Fibroblast of pulmonary artery (primary cell): Measurements from ENCODE around the gene DNAJC3.
"Not testable (repeated sequence)": the region's sequence is repeated elsewhere in the genome, so short reads cannot be mapped to it uniquely, and the experiment has no call there.

Source experiments
- DNase-seq: peaks from one replicate; pipeline ENCODE4 v3.0.0-alpha.2; 2010; ENCODE audit warnings: low read depth
- H3K4me3 ChIP-seq: replicated peaks from 2 replicates; pipeline ENCODE4 v1.5.1; 2011; ENCODE audit warnings: low read depth, mild to moderate bottlenecking, control low read depth, low read length, moderate library complexity
- TF ChIP-seq, protein P1 (sequence below): IDR thresholded peaks from 2 replicates; pipeline ENCODE4 v1.5.1; 2011; ENCODE audit warnings: mild to moderate bottlenecking, control low read depth, low read length, inconsistent platforms; ENCODE audit errors: missing control alignments

The DNAJC3 gene

DNA sequence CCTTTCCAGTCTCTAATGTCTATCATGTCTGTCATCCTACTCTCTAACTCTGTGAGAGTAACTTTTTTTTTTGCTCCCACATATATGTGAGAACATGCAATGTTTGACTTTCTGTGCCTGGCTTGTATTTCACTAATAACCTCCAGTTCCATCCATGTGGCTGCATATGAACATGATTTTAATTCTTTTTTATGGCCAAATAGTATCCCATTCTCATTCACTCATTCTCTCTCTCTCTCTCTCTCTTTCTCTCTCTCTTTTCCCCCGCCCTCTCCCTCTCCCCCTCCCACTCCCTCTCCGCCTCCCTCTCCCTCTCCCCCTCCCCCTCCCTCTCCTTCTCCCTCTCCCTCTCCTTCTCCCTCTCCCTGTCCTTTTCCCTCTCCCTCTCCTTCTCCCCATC is 52.0 kb downstream of the DNAJC3 start:
- H3K4me3 ChIP-seq = no peak overlapping the region
- TF ChIP-seq, protein P1, sequence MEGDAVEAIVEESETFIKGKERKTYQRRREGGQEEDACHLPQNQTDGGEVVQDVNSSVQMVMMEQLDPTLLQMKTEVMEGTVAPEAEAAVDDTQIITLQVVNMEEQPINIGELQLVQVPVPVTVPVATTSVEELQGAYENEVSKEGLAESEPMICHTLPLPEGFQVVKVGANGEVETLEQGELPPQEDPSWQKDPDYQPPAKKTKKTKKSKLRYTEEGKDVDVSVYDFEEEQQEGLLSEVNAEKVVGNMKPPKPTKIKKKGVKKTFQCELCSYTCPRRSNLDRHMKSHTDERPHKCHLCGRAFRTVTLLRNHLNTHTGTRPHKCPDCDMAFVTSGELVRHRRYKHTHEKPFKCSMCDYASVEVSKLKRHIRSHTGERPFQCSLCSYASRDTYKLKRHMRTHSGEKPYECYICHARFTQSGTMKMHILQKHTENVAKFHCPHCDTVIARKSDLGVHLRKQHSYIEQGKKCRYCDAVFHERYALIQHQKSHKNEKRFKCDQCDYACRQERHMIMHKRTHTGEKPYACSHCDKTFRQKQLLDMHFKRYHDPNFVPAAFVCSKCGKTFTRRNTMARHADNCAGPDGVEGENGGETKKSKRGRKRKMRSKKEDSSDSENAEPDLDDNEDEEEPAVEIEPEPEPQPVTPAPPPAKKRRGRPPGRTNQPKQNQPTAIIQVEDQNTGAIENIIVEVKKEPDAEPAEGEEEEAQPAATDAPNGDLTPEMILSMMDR = no peak
- DNase-seq = no peak

DNA sequence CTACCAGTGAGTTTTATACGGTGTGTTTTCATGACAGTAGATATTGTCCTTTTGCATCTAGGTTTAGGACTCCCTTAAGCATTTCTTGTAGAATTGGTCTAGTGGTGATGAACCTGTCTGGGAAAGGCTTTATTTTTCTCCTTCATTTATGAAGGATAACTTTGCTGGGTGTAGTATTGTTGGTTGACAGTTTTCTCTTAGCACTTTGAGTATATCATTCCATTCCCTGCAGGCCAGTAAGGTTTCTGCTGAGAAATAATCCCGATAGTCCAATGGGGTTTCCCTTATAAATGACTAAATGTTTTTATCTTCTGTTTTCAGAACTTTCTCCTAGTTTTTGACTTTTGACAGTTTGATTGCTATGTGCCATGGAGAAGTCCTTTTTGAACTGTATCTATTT is 57.2 kb downstream of the DNAJC3 start:
- no peak overlapping the region for H3K4me3 ChIP-seq
- TF ChIP-seq, protein P1 = no peak
- DNase-seq = no peak

- not testable (repeated sequence) for DNase-seq, H3K4me3 ChIP-seq
These were observed 63.4 kb downstream of the DNAJC3 start for GRCh38 chr13:95740071-95740978.

GRCh38 chr13:95740979-95741320 is 64.0 kb downstream of the DNAJC3 start:
- no peak for DNase-seq
- no peak overlapping the region for H3K4me3 ChIP-seq
- TF ChIP-seq, protein P1 = no peak

DNA sequence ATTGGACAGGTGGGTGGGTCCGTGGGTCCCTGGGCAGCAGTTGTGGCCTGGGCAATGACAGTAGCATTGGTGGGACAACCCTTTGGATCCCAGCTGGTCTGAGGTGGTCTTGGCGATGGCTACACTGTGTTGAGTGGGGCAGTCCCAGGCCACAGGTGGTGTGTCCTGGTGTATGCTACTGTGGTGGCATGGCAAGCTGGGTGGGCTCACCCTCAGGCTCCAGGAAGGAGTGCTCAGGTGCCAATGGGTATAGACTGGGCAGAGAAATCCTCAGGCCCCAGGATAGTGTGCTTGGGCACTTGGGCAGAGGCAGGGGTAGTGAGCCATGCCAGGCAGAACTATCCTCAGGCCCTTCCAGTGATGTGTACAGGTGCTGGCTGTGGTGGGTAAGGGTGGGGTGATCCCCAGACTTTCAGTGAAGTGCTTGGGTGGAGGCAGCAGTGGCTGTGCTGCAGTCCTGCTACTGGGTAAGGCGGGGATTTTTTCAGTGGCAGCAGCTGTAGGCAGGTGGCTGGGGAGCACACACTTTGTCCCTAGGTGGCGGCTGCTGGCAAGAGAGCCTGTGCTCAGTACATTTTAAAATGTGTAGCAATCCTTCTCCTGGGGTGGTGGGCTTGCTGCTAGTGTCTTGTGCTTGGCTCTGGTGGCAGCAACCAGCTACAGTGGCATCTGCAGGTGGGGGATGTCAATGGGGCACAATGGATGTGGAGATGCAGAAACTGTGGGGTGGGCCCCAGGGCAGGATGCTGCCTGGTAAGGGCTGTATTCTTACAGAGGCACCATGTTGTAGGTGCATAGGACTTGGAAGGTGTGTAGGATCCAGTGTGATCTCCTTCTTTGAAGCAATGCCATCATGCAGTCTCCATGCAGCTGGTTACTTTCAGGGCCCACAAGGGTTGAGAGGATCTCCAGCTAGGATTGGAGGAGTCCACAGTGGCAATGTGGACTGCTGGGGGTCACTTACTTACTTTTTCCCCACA is 64.9 kb downstream of the DNAJC3 start:
- DNase-seq = no peak
- TF ChIP-seq, protein P1 = no peak
- H3K4me3 ChIP-seq = no peak overlapping the region

DNA sequence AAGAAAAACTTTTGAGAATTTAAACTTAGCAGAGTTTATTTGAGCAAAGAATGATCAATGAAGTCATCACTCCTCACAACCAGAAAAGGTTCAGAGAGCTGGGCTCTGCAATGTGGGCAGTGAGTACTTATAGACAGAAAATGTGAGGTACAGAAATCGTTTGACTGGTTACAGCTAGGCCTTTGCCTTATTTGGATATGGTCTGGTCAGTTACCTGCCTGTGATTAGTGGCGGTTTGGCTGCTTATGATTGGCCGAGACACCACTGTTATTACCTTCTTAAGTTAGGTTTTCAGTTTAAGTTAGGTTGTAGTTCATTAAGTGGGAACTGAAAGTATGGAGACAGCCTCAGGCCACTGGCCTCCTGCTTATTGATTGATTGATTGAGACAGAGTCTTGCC is 66.3 kb downstream of the DNAJC3 start:
- DNase-seq = no peak
- TF ChIP-seq, protein P1 = no peak
- H3K4me3 ChIP-seq = no peak overlapping the region

DNA sequence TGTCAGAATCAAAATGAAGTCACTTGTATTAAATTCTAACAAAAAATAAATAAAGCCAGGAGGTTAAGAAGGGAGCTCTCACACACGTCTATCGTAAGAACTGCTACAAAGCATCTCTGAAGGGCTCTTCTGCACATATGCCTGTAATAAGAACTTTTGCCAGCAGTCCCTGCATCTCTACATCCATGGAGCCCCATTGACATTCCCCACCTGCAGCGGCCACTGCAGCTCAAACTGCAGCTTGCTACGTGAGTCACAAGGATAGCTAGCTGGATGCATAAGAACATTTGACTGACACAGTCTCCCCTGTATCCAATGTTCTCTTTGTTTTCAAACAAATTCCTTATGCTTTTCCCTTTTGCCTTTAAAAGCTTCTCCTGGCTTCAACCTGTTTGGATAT is 68.3 kb downstream of the DNAJC3 start:
- TF ChIP-seq, protein P1 = no peak
- no peak for DNase-seq
- H3K4me3 ChIP-seq = no peak overlapping the region
